Effector CD8-positive, alpha-beta T cell (primary cell): ENCODE results near the gene SLC24A3.

Experiments used
- DNase-seq: peaks from one replicate; lab custom pipeline; 2025; lab: John Stamatoyannopoulos, UW

The SLC24A3 gene

GRCh38 chr20:19272976-19273654 is 60.7 kb downstream of the SLC24A3 start:
- no peak for DNase-seq

GRCh38 chr20:19274001-19274400 is 61.6 kb downstream of the SLC24A3 start:
- no peak for DNase-seq

- no peak for DNase-seq
These were observed 62.1 kb downstream of the SLC24A3 start for GRCh38 chr20:19274412-19275015.

- DNase-seq: no peak
These were observed 62.7 kb downstream of the SLC24A3 start for GRCh38 chr20:19275038-19275629.

GRCh38 chr20:19275630-19276071 is 63.2 kb downstream of the SLC24A3 start:
- DNase-seq: no peak

GRCh38 chr20:19277381-19277780 is 64.9 kb downstream of the SLC24A3 start:
- no peak for DNase-seq

- no peak for DNase-seq
These were observed 71.1 kb downstream of the SLC24A3 start for GRCh38 chr20:19283490-19284025.

GRCh38 chr20:19284400-19285178 is 72.1 kb downstream of the SLC24A3 start:
- no peak for DNase-seq

- DNase-seq: no peak
These were observed 73.0 kb downstream of the SLC24A3 start for GRCh38 chr20:19285436-19285835.

GRCh38 chr20:19288061-19288460 is 75.6 kb downstream of the SLC24A3 start:
- no peak for DNase-seq

GRCh38 chr20:19288636-19289035 is 76.2 kb downstream of the SLC24A3 start:
- no peak for DNase-seq

GRCh38 chr20:19289451-19289850 is 77.0 kb downstream of the SLC24A3 start:
- no peak for DNase-seq

GRCh38 chr20:19291024-19291817 is 78.8 kb downstream of the SLC24A3 start:
- no peak for DNase-seq

GRCh38 chr20:19291818-19292132 is 79.3 kb downstream of the SLC24A3 start:
- no peak for DNase-seq

GRCh38 chr20:19292254-19292653 is 79.8 kb downstream of the SLC24A3 start:
- DNase-seq: no peak

GRCh38 chr20:19295076-19295475 is 82.6 kb downstream of the SLC24A3 start:
- DNase-seq: no peak

- DNase-seq: no peak
These were observed 86.2 kb downstream of the SLC24A3 start for GRCh38 chr20:19298652-19299051.

GRCh38 chr20:19300395-19300794 is 88.0 kb downstream of the SLC24A3 start:
- no peak for DNase-seq

- no peak for DNase-seq
These were observed 88.7 kb downstream of the SLC24A3 start for GRCh38 chr20:19301142-19301541.

- no peak for DNase-seq
These were observed 89.4 kb downstream of the SLC24A3 start for GRCh38 chr20:19301843-19302242.

GRCh38 chr20:19302714-19303113 is 90.3 kb downstream of the SLC24A3 start:
- DNase-seq: no peak

- DNase-seq: no peak
These were observed 91.9 kb downstream of the SLC24A3 start for GRCh38 chr20:19304389-19304788.
